ENCODE data around the gene MSANTD1. TPM values are rescaled to one million over a fixed set of nuclear protein-coding genes. Genes with fewer than 3 reads are reported as not detected.

MSANTD1 gene
- total RNA-seq, 1 experiment from 2014 or later: 0.71 TPM

- TF ChIP-seq MAX (IDR thresholded peaks at IDR 0.05) (no peak), ATF3 (IDR thresholded peaks at IDR 0.05) (no peak), JUND (IDR thresholded peaks at IDR 0.05) (no peak), ELF1 (IDR thresholded peaks at IDR 0.05; ENCODE audit: borderline replicate concordance, low read depth) (no peak), ZNF274 (IDR thresholded peaks at IDR 0.05; ENCODE audit: low read depth, low read length) (no peak), ZFX (IDR thresholded peaks at IDR 0.05) (no peak), CTCF (IDR thresholded peaks at IDR 0.05 in 2 of 3, conservative IDR thresholded peaks at IDR 0.05 in 1 of 3; ENCODE audit: borderline replicate concordance in 1 of 3, insufficient read depth in 1 of 3, low read depth in 2 of 3, low read length in 2 of 3) (no peak), EZH2 (IDR thresholded peaks at IDR 0.05) (no peak), REST (IDR thresholded peaks at IDR 0.05; ENCODE audit: low read depth) (no peak), TCF7L2 (IDR thresholded peaks at IDR 0.05; ENCODE audit: borderline replicate concordance, extremely low read depth, insufficient read depth, insufficient read length) (no peak), ZBTB33 (IDR thresholded peaks at IDR 0.05; ENCODE audit: extremely low read depth, insufficient replicate concordance, low read length) (no peak), YY1 (IDR thresholded peaks at IDR 0.05; ENCODE audit: extremely low read depth, insufficient replicate concordance, low read depth, low read length) (no peak), FOSL1 (IDR thresholded peaks at IDR 0.05; ENCODE audit: low read depth) (no peak), SP1 (IDR thresholded peaks at IDR 0.05; ENCODE audit: low read depth) (no peak), POLR2A (IDR thresholded peaks at IDR 0.05; ENCODE audit: borderline replicate concordance, extremely low read depth, insufficient read depth, insufficient read length) (no peak), EGR1 (IDR thresholded peaks at IDR 0.05; ENCODE audit: low read depth) (no peak), SRF (IDR thresholded peaks at IDR 0.05; ENCODE audit: low read depth) (no peak), RAD21 (IDR thresholded peaks at IDR 0.05; ENCODE audit: low read depth) (no peak), POLR2AphosphoS5 (IDR thresholded peaks at IDR 0.05; ENCODE audit: low read depth, low read length) (no peak), CBX3 (IDR thresholded peaks at IDR 0.05; ENCODE audit: low read depth) (no peak)
- Histone ChIP-seq H4K20me1 (ENCODE audit: insufficient read depth) (no peaks in the 10 kb centered on the region), H3K4me2 (ENCODE audit: low read length) (no peak overlapping the region), H3K27ac (ENCODE audit: low read depth, low read length) (no peak overlapping the region), H3K4me3 (replicated peaks in 1 of 2; ENCODE audit: low read depth in 1 of 2, low read length in 2 of 2) (no peak overlapping the region), H3K9me2 (ENCODE audit: insufficient read depth) (no peaks in the 10 kb centered on the region), H3K79me2 (ENCODE audit: insufficient read depth, low read length) (peaks cover 16% of the 10 kb centered on the region), H3K4me1 (ENCODE audit: control insufficient read depth in 1 of 2, insufficient read depth in 2 of 2, low read length in 2 of 2) (peaks cover 0 to 2% of the 10 kb centered on the region in 2 experiments; a peak in 3 of 4 replicates), H3K9ac (ENCODE audit: low read length) (no peak overlapping the region), H3K27me3 (ENCODE audit: insufficient read depth, low read length) (no peaks in the 10 kb centered on the region), H2AFZ (ENCODE audit: low read depth, low read length, poor library complexity, severe bottlenecking) (no peak overlapping the region), H3K36me3 (ENCODE audit: control insufficient read depth in 1 of 2, insufficient read depth in 2 of 2, low read length in 2 of 2) (no peaks in the 10 kb centered on the region), H3K9me3 (ENCODE audit: control insufficient read depth in 1 of 2, insufficient read depth in 1 of 2, low read depth in 1 of 2, low read length in 2 of 2) (no peaks in the 10 kb centered on the region; a peak in 1 of 4 replicates)
- intact Hi-C loops (cut with micrococcal nuclease): no loop called here
- CTCF ChIA-PET: no interaction called here
- POLR2A ChIA-PET: no interaction called here
- RAD21 ChIA-PET (ENCODE audit: low non-redundant PET in 1 of 2, low total read pairs in 2 of 2, uncharacterized antibody in 2 of 2, unreplicated experiment in 2 of 2): no interaction called here
- no peak for DNase-seq (ENCODE audit: low read depth, low spot score)
- ATAC-seq: no peak
- no TSS peak for BruUV-seq (replicated peaks)
Observed at GRCh38 chr4:3299122-3299975, 50.4 kb downstream of the MSANTD1 start.

All from HCT116 (cell line).